AG09309 (cell line): ENCODE results near the gene HMGCS1.
"Not testable (repeated sequence)": the region's sequence is repeated elsewhere in the genome, so short reads cannot be mapped to it uniquely, and the experiment has no call there.

ENCODE experiments used
- DNase-seq: peaks from one replicate; pipeline ENCODE4 v3.0.0-alpha.2; 2010; ENCODE audit warnings: low read depth
- H3K4me3 ChIP-seq: 2 replicates; pipeline ENCODE4 v1.5.1; 2011; ENCODE audit warnings: mild to moderate bottlenecking, low read depth, low read length, moderate library complexity; ENCODE audit not compliant: control insufficient read depth
- CTCF ChIP-seq: IDR thresholded peaks from 2 replicates; pipeline ENCODE4 v1.5.1; 2011; ENCODE audit warnings: mild to moderate bottlenecking, low read depth, low read length, inconsistent platforms; ENCODE audit not compliant: insufficient read depth, control insufficient read depth; ENCODE audit errors: missing control alignments

The HMGCS1 gene

GRCh38 chr5:43332401-43332800 lies 19.2 kb upstream of the HMGCS1 start:
- DNase-seq = no peak
- TF ChIP-seq CTCF = no peak
- no peak overlapping the region for H3K4me3 ChIP-seq

GRCh38 chr5:43325624-43326023 lies 12.4 kb upstream of the HMGCS1 start:
- not testable (repeated sequence) for DNase-seq, H3K4me3 ChIP-seq

- not testable (repeated sequence) for H3K4me3 ChIP-seq
Measured at GRCh38 chr5:43323488-43323887, 10.3 kb upstream of the HMGCS1 start.

GRCh38 chr5:43320846-43321245 lies 7.6 kb upstream of the HMGCS1 start:
- H3K4me3 ChIP-seq = no peak overlapping the region
- no peak for TF ChIP-seq CTCF
- DNase-seq = no peak

More at GRCh38 chr5:43323488-43323887, 10.3 kb upstream of the HMGCS1 start:
- DNase-seq = not testable (repeated sequence)

GRCh38 chr5:43316421-43316820 lies 3.2 kb upstream of the HMGCS1 start:
- H3K4me3 ChIP-seq = no peak overlapping the region
- DNase-seq = no peak
- no peak for TF ChIP-seq CTCF

- no peak overlapping the region for H3K4me3 ChIP-seq
- TF ChIP-seq CTCF = no peak
- no peak for DNase-seq
Measured at GRCh38 chr5:43315682-43316081, 2.5 kb upstream of the HMGCS1 start.

- no peak for TF ChIP-seq CTCF
- H3K4me3 ChIP-seq = no peak overlapping the region
- no peak for DNase-seq
Measured at GRCh38 chr5:43315263-43315662, 2.1 kb upstream of the HMGCS1 start.

GRCh38 chr5:43314724-43315123 lies 1.5 kb upstream of the HMGCS1 start:
- no peak for TF ChIP-seq CTCF
- H3K4me3 ChIP-seq = no peak overlapping the region
- DNase-seq = no peak
